Ramos (cell line): ENCODE data around the gene VGLL3.
"Not testable (repeated sequence)": the region's sequence is repeated elsewhere in the genome, so short reads cannot be mapped to it uniquely, and the experiment has no call there.

Experiments
- in situ Hi-C: fragments of 300-500 bp; cut with MboI; formaldehyde crosslinking; loops from one replicate; pipeline ENCODE4 v1.14.3; 2022; ENCODE audit warnings: low sequenced_read_pairs; ENCODE audit not compliant: unreplicated experiment

VGLL3 gene

GRCh38 chr3:86990012-86990733 is 776 bp downstream of the VGLL3 start:
- in situ Hi-C loops: no loop called here

- in situ Hi-C loops: no loop called here
Measured at GRCh38 chr3:86989611-86990010, 1.3 kb downstream of the VGLL3 start.

- in situ Hi-C loops: no loop called here
Measured at GRCh38 chr3:86989006-86989405, 1.9 kb downstream of the VGLL3 start.

GRCh38 chr3:86988235-86988634 is 2.7 kb downstream of the VGLL3 start:
- in situ Hi-C loops: no loop called here

GRCh38 chr3:86987421-86987715 is 3.6 kb downstream of the VGLL3 start:
- in situ Hi-C loops: no loop called here

- in situ Hi-C loops: no loop called here
Measured at GRCh38 chr3:86986671-86987420, 4.1 kb downstream of the VGLL3 start.

GRCh38 chr3:86985181-86985826 is 5.6 kb downstream of the VGLL3 start:
- in situ Hi-C loops: no loop called here

- in situ Hi-C loops: no loop called here
Measured at GRCh38 chr3:86984271-86984670, 6.7 kb downstream of the VGLL3 start.

GRCh38 chr3:86982883-86983282 is 8.1 kb downstream of the VGLL3 start:
- in situ Hi-C loops: no loop called here

GRCh38 chr3:86978111-86978551 is 12.8 kb downstream of the VGLL3 start:
- in situ Hi-C loops: no loop called here

GRCh38 chr3:86976219-86976618 is 14.7 kb downstream of the VGLL3 start:
- in situ Hi-C loops: no loop called here

GRCh38 chr3:86974177-86974576 is 16.8 kb downstream of the VGLL3 start:
- in situ Hi-C loops: not testable (repeated sequence)

- in situ Hi-C loops: no loop called here
Measured at GRCh38 chr3:86973440-86973839, 17.5 kb downstream of the VGLL3 start.

GRCh38 chr3:86969500-86970189 is 21.3 kb downstream of the VGLL3 start:
- in situ Hi-C loops: no loop called here

- in situ Hi-C loops: no loop called here
Measured at GRCh38 chr3:86968244-86968932, 22.6 kb downstream of the VGLL3 start.

GRCh38 chr3:86967062-86967461 is 23.9 kb downstream of the VGLL3 start:
- in situ Hi-C loops: no loop called here

- in situ Hi-C loops: no loop called here
Measured at GRCh38 chr3:86965166-86965565, 25.8 kb downstream of the VGLL3 start.

- in situ Hi-C loops: no loop called here
Measured at GRCh38 chr3:86963611-86964010, 27.3 kb downstream of the VGLL3 start.

GRCh38 chr3:86961297-86961696 is 29.7 kb downstream of the VGLL3 start:
- in situ Hi-C loops: no loop called here

- in situ Hi-C loops: no loop called here
Measured at GRCh38 chr3:86960550-86960949, 30.4 kb downstream of the VGLL3 start.
